Heart left ventricle (tissue), 13 donors: Measurements from ENCODE around the gene NSDHL.

Experiments
- POLR2A ChIP-seq, 2 donors: fragments of 450-650 bp; IDR thresholded peaks; one replicate each; pipeline ENCODE4 v1.6.1; 2017; ENCODE audit warnings: antibody characterized with exemption in 2 of 2, mild to moderate bottlenecking in 2 of 2, moderate library complexity in 2 of 2
- TF ChIP-seq, protein P1 (sequence below), 12 donors: fragments of 200-600 bp; sonication (generic) in 4 of 12; IDR thresholded peaks; one replicate each; pipeline versions ENCODE4 v1.5.0 to v1.8.0; 2018 to 2022; ENCODE audit warnings: antibody characterized with exemption in 12 of 12, mild to moderate bottlenecking in 5 of 12
- donor health status: ischemic (EF 13 %, LVEDD 7.1; RV severe dilation, severe dysfunction).
- donor health status: DM: no; HTN: yes; CAD: no.
- donor health status: DM: no; HTN: no; CAD: no.
- donor health status: ischemic (EF 25% LVEDD 6.9; RV normal size, moderate dysfunction).
- donor health status: ischemic (EF 25% LVEDD 5.7; RV mildly dilated, moderate dysfunction).
- donor health status: ischemic (EF 35%, LVEDD 5.7; RV mildly dilated, moderate dysfunction).
- donor health status: nonischemic (EF 11% LVEDD 7.7; RV severe dilation, severe dysfunction).
- donor health status: DM: yes; HTN: yes; CAD: no.
- donor health status: PGD.
- donor health status: ischemic (EF 29% LVEDD 5.4; RV normal size, mild dysfunction).
- donor health status: nonischemic (EF 23%, LVEDD 6.1; RV moderate dilation, normal function).

DNA sequence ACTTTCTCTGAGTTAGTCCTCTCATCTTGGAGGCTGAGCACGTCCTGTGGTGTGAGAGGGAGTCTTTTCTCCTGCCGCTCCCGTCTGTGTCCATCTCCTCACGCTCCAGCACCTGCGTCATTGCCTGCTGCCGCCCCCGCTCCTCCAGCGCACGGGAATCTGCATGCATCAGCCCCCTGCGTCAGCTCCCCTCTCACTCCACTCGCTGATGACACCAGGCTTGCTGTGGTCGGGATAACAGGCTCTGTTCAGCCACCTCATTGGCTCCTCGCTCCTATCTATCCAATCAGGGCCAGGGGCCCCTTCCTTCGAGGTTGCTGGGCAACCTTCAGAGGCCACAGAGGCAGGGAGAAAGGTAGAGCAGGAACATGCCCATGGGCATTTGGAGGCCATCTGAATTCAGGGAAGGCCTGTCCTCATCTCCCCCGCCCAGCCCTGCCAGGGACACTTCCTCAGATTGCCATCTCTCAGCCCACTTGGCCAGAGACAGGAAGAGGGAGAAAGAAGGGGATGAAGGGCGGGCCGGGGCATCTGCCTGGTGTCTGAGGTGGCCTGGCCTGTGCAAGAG is 76.3 kb downstream of the NSDHL start:
- TF ChIP-seq, protein P1, sequence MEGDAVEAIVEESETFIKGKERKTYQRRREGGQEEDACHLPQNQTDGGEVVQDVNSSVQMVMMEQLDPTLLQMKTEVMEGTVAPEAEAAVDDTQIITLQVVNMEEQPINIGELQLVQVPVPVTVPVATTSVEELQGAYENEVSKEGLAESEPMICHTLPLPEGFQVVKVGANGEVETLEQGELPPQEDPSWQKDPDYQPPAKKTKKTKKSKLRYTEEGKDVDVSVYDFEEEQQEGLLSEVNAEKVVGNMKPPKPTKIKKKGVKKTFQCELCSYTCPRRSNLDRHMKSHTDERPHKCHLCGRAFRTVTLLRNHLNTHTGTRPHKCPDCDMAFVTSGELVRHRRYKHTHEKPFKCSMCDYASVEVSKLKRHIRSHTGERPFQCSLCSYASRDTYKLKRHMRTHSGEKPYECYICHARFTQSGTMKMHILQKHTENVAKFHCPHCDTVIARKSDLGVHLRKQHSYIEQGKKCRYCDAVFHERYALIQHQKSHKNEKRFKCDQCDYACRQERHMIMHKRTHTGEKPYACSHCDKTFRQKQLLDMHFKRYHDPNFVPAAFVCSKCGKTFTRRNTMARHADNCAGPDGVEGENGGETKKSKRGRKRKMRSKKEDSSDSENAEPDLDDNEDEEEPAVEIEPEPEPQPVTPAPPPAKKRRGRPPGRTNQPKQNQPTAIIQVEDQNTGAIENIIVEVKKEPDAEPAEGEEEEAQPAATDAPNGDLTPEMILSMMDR (IDR thresholded peaks at IDR 0.05): no peak
- no peak for TF ChIP-seq POLR2A (IDR thresholded peaks at IDR 0.05)
